CD4-positive, alpha-beta T cell treated with Interleukin-21 for 1 hour (primary cell): ENCODE results near the gene MPHOSPH9.

Experiments
- DNase-seq: peaks from one replicate; pipeline ENCODE4 v3.0.0-alpha.2; 2020

The MPHOSPH9 gene

GRCh38 chr12:123120452-123121166 lies 112.3 kb downstream of the MPHOSPH9 start:
- DNase-seq, result no peak

DNA sequence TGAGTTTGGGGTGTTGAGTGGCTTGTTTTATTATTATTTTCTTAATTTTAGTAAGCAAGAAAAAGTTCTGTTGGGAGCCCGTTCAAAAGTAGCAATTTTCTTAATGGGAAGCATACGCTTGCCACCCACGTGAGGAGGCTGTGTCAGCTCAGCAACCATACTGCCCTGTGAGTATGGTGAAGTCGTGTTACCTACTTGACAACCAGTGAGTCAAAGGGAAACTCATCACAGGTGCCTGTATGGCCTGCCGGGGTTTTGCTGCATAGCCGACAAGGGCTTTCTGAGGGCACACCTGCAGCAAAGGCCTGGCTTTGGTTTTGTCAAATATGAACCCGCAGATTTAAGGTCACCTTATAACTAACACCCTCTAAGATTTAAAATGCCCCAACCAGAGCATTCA lies 113.1 kb downstream of the MPHOSPH9 start:
- DNase-seq, result peak; percentile 30

- no peak for DNase-seq
Observed at GRCh38 chr12:123118497-123118896, 114.4 kb downstream of the MPHOSPH9 start.

GRCh38 chr12:123115409-123116121 lies 117.4 kb downstream of the MPHOSPH9 start:
- no peak for DNase-seq

GRCh38 chr12:123114304-123115083 lies 118.4 kb downstream of the MPHOSPH9 start:
- no peak for DNase-seq

DNA sequence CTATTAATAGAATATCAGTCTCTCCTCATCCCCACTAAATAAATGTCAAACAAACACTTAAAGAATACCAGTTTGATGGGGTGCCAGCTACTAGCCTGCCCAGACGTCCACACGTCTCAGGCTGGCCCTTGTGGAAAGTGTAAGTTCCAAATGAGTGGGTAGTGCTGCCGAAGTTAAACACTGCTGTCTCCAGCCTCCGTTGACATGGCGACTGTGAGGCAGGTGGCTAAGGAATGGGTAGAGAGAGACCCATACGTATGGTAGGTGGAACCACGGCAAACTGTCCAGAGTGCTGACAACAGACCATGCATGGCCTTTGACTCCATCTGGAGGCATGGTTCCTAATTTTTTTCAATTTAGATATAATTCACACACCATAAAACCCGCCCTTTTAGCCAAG lies 119.9 kb downstream of the MPHOSPH9 start:
- DNase-seq, result no peak

DNA sequence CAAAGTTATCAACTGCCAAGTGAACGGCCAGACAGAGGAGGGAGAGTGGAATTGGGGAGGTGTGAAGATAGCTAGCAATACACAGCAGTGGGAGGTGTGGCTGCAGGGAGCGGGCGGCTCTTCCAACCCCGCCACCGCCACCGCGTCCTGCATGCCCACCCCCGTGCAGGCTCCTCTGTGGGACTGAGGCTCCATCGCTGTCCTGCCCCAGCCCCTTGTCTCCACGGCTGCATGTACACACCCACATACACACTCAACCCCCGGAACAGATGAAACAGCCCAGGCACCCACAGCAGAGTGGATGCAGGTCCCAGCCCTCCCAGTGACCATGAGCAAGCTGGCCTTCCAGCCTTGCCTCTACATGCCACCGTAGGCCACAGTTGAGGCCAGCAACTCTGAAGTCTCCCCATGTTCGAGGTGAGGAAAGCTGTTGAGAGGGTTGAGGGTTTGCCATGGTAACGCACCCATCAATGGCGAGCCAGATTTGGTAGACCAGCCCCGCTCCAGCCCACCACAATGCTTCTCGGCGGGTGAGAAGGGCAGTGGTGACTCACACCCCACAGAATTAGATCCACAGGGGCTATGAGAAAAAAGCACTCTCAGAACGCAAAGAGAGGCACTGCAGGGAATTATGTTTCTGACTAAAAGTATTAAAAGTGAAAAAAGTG lies 121.3 kb downstream of the MPHOSPH9 start:
- DNase-seq, result no peak

DNA sequence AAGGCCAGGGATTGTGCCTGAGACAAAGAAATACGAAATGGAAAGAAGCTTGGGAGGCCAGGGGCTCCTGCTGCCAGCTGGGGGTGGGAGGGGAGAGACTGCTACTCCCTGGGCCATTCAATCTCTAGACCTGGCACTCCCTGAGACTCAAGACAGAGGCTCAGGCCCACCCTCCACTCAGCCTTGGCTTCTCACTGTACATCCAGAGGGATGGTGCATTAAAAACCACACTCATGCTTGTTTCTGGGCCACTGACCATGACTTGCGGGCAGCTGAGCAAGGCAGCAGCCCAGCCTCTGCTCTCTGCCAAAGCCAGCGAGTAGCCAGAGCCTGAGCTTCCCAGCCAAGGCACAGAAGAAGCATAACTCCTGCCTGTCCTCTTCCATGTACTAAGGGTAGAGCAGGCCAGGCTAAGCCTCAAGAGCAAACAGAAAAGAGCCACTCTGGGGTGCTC lies 123.6 kb downstream of the MPHOSPH9 start:
- no peak for DNase-seq

DNA sequence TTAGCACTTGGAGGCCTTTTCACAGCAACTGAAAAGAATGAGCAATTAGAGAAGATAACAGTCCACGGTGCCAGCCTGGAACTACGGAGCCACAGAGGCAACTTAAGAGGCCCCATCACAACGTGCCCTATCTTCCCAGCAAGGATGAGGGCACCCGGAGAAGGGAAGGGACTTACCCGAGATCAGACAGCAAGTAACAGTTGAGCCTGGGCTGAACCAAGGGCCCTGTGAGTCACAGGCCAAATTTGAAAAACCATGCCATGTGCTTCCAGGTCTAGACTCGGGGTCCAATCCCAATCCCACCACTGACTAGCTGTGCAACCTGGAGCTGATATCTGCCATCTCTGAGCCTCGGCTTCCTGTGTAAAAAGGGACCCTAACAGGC lies 124.3 kb downstream of the MPHOSPH9 start:
- DNase-seq, result no peak

- DNase-seq, result no peak
Observed at GRCh38 chr12:123107926-123108681, 124.8 kb downstream of the MPHOSPH9 start.

- DNase-seq, result peak; percentile 69
Observed at GRCh38 chr12:123106640-123107359, 126.1 kb downstream of the MPHOSPH9 start.

- DNase-seq, result no peak
Observed at GRCh38 chr12:123105211-123105826, 127.6 kb downstream of the MPHOSPH9 start.

DNA sequence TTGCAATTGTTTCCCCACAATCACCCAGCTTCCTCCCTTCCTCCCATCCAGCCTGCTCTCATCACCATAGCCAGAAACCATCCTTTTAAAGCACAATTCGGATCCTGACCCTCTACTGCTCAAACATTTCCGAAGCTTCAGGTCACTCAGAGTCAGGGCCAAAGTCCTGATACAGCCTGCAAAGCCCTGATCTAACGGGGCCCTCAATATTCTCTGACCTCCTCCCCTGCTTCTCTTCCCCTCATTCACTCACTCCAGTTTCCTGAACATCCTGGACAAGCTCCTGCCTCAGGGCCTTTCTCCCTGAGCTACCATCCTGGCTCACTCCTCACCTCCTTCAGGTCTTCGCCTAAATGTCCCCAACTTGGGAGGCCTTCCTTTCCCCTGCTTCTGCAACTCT lies 128.1 kb downstream of the MPHOSPH9 start:
- DNase-seq, result no peak
